ENCODE results near the gene TTBK2. TPM values are rescaled to one million over a fixed set of nuclear protein-coding genes. Genes with fewer than 3 reads are reported as not detected.
A peak's percentile ranks its signal among the peaks of the same experiment; 100 is the strongest.

Gene TTBK2
- 4.7 to 7.3 TPM (median 4.8 TPM) in 3 replicates for polyA plus RNA-seq
- polyA plus RNA-seq (2011; ENCODE audit: low read depth), result 2.1 TPM
- polyA plus RNA-seq (2011; cell fraction: cytosol; rRNA removed), result 2.8 and 5.1 TPM in 2 replicates
- polyA plus RNA-seq (2011; cell fraction: nucleus; rRNA removed), result 11.5 and 12.7 TPM in 2 replicates
- polyA plus RNA-seq (2012; ENCODE audit: low replicate concordance), result 3.2 TPM in 2 replicates
- polyA minus RNA-seq, result 4.9 to 17.5 TPM (median 11.1 TPM) in 3 replicates
- 6.3 TPM for polyA minus RNA-seq (2011; cell fraction: cytosol; rRNA and poly(A)+ RNA removed)
- polyA minus RNA-seq (2011; cell fraction: nucleus; rRNA and poly(A)+ RNA removed), result 9.8 and 18.8 TPM in 2 replicates

DNA sequence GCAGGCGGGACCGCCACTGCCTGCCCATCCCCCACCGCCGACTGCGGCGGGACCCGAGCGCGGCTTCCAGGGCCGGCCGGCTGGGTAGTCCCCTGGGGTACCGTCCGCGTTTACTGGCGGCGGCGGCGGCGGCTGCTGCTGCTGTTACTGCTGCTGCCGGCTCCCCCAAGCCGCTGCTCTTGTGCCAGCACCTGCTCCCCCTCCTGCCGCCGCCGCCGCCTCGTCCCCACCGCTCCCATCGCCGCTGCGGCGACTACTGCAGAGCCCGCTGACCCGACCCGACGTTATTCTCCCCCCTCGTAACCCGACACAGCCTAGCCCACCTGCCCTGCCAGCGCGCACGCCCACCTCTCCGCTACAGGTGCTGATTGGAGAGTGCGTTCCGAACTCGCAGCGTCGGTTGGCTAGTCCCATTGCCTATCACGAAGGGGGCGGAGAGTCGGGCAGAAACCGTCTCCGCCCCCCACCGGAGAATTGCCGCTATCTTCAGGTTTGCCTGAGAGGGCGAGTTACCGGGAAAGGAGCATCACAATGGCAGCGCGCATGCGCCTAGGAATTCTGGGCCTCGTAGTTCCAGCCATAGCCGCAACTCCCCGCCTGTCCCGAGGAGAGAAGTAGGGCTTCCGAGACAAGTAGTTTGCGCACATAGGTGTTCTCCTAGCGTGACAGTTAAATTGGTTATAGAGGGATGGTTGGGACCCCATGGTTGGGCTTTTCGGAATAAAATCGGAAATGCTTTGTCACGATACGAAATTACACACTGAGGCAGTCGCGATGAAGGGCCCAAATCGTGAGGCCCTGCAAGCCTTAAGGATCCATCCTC, at the start of gene TTBK2:
TTBK2 (minus strand) TSS at position 260 of the 823 bp plus-strand sequence. CDS start 42,161 bp downstream, outside the sequence.
- H3K27me3 ChIP-seq (ENCODE audit: control insufficient read depth, extremely low read depth, insufficient read depth, low read length), result no peaks in the 10 kb centered on the region
- H3K27ac ChIP-seq (ENCODE audit: control insufficient read depth, insufficient read depth, low read length), result peak within 1 kb of the TSS; percentile 74
- FAIRE-seq (peak; percentile 67), DNase-seq (ENCODE audit: low read depth, low spot score) (peak; percentile 95)
- no peaks in the 10 kb centered on the region for H3K9me1 ChIP-seq (ENCODE audit: control insufficient read depth, extremely low read depth, insufficient read depth, low read length)
- no peaks in the 10 kb centered on the region for H3K9me3 ChIP-seq (ENCODE audit: control insufficient read depth, low read depth, low read length)
- no peak for TF ChIP-seq EZH2 (IDR thresholded peaks at IDR 0.05; ENCODE audit: low read length)
- TF ChIP-seq, protein P1, sequence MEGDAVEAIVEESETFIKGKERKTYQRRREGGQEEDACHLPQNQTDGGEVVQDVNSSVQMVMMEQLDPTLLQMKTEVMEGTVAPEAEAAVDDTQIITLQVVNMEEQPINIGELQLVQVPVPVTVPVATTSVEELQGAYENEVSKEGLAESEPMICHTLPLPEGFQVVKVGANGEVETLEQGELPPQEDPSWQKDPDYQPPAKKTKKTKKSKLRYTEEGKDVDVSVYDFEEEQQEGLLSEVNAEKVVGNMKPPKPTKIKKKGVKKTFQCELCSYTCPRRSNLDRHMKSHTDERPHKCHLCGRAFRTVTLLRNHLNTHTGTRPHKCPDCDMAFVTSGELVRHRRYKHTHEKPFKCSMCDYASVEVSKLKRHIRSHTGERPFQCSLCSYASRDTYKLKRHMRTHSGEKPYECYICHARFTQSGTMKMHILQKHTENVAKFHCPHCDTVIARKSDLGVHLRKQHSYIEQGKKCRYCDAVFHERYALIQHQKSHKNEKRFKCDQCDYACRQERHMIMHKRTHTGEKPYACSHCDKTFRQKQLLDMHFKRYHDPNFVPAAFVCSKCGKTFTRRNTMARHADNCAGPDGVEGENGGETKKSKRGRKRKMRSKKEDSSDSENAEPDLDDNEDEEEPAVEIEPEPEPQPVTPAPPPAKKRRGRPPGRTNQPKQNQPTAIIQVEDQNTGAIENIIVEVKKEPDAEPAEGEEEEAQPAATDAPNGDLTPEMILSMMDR (optimal IDR thresholded peaks at IDR 0.05 in 1 of 3, IDR thresholded peaks at IDR 0.05 in 1 of 3, conservative IDR thresholded peaks at IDR 0.05 in 1 of 3; ENCODE audit: extremely low read depth in 1 of 3, insufficient read depth in 2 of 3, low read length in 3 of 3), result no peak
- H3K4me2 ChIP-seq (ENCODE audit: control insufficient read depth, extremely low read depth, insufficient read depth, low read depth, low read length), result peak within 1 kb of the TSS; percentile 99
- no peaks in the 10 kb centered on the region for H4K20me1 ChIP-seq (ENCODE audit: control insufficient read depth, extremely low read depth, insufficient read depth, low read length)
- peaks cover 28% of the 10 kb centered on the region for H3K79me2 ChIP-seq (ENCODE audit: control insufficient read depth, insufficient read depth, low read length)
- H3K36me3 ChIP-seq (ENCODE audit: control insufficient read depth in 2 of 2, extremely low read depth in 1 of 2, insufficient read depth in 2 of 2, low read length in 2 of 2), result peaks cover 1 to 5% of the 10 kb centered on the region in 2 experiments
- peak within 1 kb of the TSS; percentile 83 to 96 (median 85) for H3K4me3 ChIP-seq (ENCODE audit: control insufficient read depth in 2 of 3, extremely low read depth in 1 of 3, insufficient read depth in 2 of 3, low read depth in 1 of 3, low read length in 3 of 3)
- H2AFZ ChIP-seq (ENCODE audit: control insufficient read depth, low read length), result peak within 1 kb of the TSS; percentile 99
- dilution Hi-C loops (cut with MboI; ENCODE audit: extremely low pct_ligation_motif_present, low sequenced_read_pairs), result no loop called here
- H3K9ac ChIP-seq (ENCODE audit: control insufficient read depth, extremely low read depth, insufficient read depth, low read length), result peak within 1 kb of the TSS; percentile 83
- H3K4me1 ChIP-seq (ENCODE audit: control insufficient read depth, extremely low read depth, insufficient read depth, low read length), result peaks cover 22% of the 10 kb centered on the region

GRCh38 chr15:42964476-42964875, 43.9 kb upstream of the TTBK2 start:
- no peaks in the 10 kb centered on the region for H3K79me2 ChIP-seq (ENCODE audit: control insufficient read depth, insufficient read depth, low read length)
- dilution Hi-C loops (cut with MboI; ENCODE audit: extremely low pct_ligation_motif_present, low sequenced_read_pairs), result no loop called here
- H3K9me1 ChIP-seq (ENCODE audit: control insufficient read depth, extremely low read depth, insufficient read depth, low read length), result no peaks in the 10 kb centered on the region
- no peak overlapping the region for H3K27ac ChIP-seq (ENCODE audit: control insufficient read depth, insufficient read depth, low read length)
- H3K4me1 ChIP-seq (ENCODE audit: control insufficient read depth, extremely low read depth, insufficient read depth, low read length), result no peaks in the 10 kb centered on the region
- H3K36me3 ChIP-seq (ENCODE audit: control insufficient read depth in 2 of 2, extremely low read depth in 1 of 2, insufficient read depth in 2 of 2, low read length in 2 of 2), result peaks cover 9 to 15% of the 10 kb centered on the region in 2 experiments
- no peak overlapping the region for H3K9ac ChIP-seq (ENCODE audit: control insufficient read depth, extremely low read depth, insufficient read depth, low read length)
- no peak overlapping the region for H2AFZ ChIP-seq (ENCODE audit: control insufficient read depth, low read length)
- no peak overlapping the region for H3K4me3 ChIP-seq (ENCODE audit: control insufficient read depth in 2 of 3, extremely low read depth in 1 of 3, insufficient read depth in 2 of 3, low read depth in 1 of 3, low read length in 3 of 3)
- TF ChIP-seq, protein P1 (optimal IDR thresholded peaks at IDR 0.05 in 1 of 3, IDR thresholded peaks at IDR 0.05 in 1 of 3, conservative IDR thresholded peaks at IDR 0.05 in 1 of 3; ENCODE audit: extremely low read depth in 1 of 3, insufficient read depth in 2 of 3, low read length in 3 of 3), result no peak
- TF ChIP-seq EZH2 (IDR thresholded peaks at IDR 0.05; ENCODE audit: low read length), result no peak
- FAIRE-seq (no peak), DNase-seq (ENCODE audit: low read depth, low spot score) (no peak)
- H3K9me3 ChIP-seq (ENCODE audit: control insufficient read depth, low read depth, low read length), result no peaks in the 10 kb centered on the region
- H3K27me3 ChIP-seq (ENCODE audit: control insufficient read depth, extremely low read depth, insufficient read depth, low read length), result no peaks in the 10 kb centered on the region
- no peaks in the 10 kb centered on the region for H4K20me1 ChIP-seq (ENCODE audit: control insufficient read depth, extremely low read depth, insufficient read depth, low read length)
- H3K4me2 ChIP-seq (ENCODE audit: control insufficient read depth, extremely low read depth, insufficient read depth, low read depth, low read length), result no peak overlapping the region

All from keratinocyte (primary cell).